PC-3 (cell line): ENCODE results near the gene HEXD. TPM values are rescaled to one million over a fixed set of nuclear protein-coding genes. Genes with fewer than 3 reads are reported as not detected.

Experiments
- ATAC-seq: fragments of 200-7000 bp; cut with Tn5 transposase; 2 replicates; pipeline ENCODE4 v1.9.1; 2020; ENCODE audit warnings: mild to moderate bottlenecking, moderate library complexity
- BruUV-seq: library from RNA; stranded (reverse); fragments of 400-500 nt; replicated peaks from 2 replicates; lab custom pipeline; 2021; lab: Mats Ljungman, UMichigan
- CTCF ChIA-PET: fragments of 300-600 bp; sonication (Branson Sonifier 250); formaldehyde crosslinking; loops from one replicate; lab custom pipeline; 2022; ENCODE audit warnings: antibody characterized with exemption; lab: Charles Lee
- POLR2A ChIA-PET: fragments of 300-600 bp; sonication (Branson Sonifier 250); formaldehyde crosslinking; loops from one replicate; lab custom pipeline; 2022; ENCODE audit warnings: antibody characterized with exemption; ENCODE audit not compliant: unreplicated experiment; lab: Charles Lee
- DNase-seq: peaks from one replicate; pipeline ENCODE4 v3.0.0-alpha.2; 2015
- H2AFZ ChIP-seq: fragments of 300-600 bp; sonication (generic); 2 replicates; pipeline ENCODE4 v1.6.0; 2016; ENCODE audit warnings: antibody characterized with exemption, low read length
- H3F3A ChIP-seq: fragments of 300-600 bp; sonication (generic); one replicate; pipeline ENCODE4 v1.6.0; 2017; ENCODE audit warnings: antibody characterized with exemption, low read length, control low read depth, mild to moderate bottlenecking; ENCODE audit not compliant: unreplicated experiment
- H3K27ac ChIP-seq: fragments of 300-600 bp; sonication (generic); 2 replicates; pipeline ENCODE4 v1.5.1; 2016; ENCODE audit warnings: mild to moderate bottlenecking, low read length
- H3K27me3 ChIP-seq: fragments of 300-600 bp; sonication (generic); 2 replicates; pipeline ENCODE4 v1.6.1; 2016; ENCODE audit warnings: low read length, mixed read lengths
- H3K36me3 ChIP-seq: fragments of 300-600 bp; sonication (generic); 2 replicates; pipeline ENCODE4 v1.6.1; 2016; ENCODE audit warnings: low read depth, mixed run types, low read length, mixed read lengths
- H3K4me1 ChIP-seq: fragments of 300-600 bp; sonication (generic); 2 replicates; pipeline ENCODE4 v1.5.1; 2016; ENCODE audit warnings: low read length; ENCODE audit not compliant: insufficient read depth
- H3K4me2 ChIP-seq: fragments of 300-600 bp; sonication (generic); 2 replicates; pipeline ENCODE4 v1.6.0; 2016; ENCODE audit warnings: low read length
- H3K4me3 ChIP-seq: fragments of 300-600 bp; sonication (generic); 2 replicates; pipeline ENCODE4 v1.5.1; 2016; ENCODE audit warnings: mild to moderate bottlenecking, low read length, mixed read lengths
- H3K79me2 ChIP-seq: fragments of 300-600 bp; sonication (generic); 2 replicates; pipeline ENCODE4 v1.6.1; 2017; ENCODE audit warnings: low read length, mixed read lengths
- H3K9ac ChIP-seq: fragments of 300-600 bp; sonication (generic); 2 replicates; pipeline ENCODE4 v1.6.0; 2016; ENCODE audit warnings: mild to moderate bottlenecking, low read length
- H3K9me2 ChIP-seq: fragments of 300-600 bp; sonication (generic); replicated peaks from 2 replicates; pipeline ENCODE4 v1.6.1; 2016; ENCODE audit warnings: mixed run types, low read length, mixed read lengths
- H3K9me3 ChIP-seq: fragments of 300-600 bp; sonication (generic); 2 replicates; pipeline ENCODE4 v1.6.1; 2016; ENCODE audit warnings: low read length, mixed read lengths
- H4K20me1 ChIP-seq: fragments of 300-600 bp; sonication (generic); 2 replicates; pipeline ENCODE4 v1.6.1; 2016; ENCODE audit warnings: low read length, mixed read lengths
- CTCF ChIP-seq: fragments of 300-600 bp; sonication (generic); conservative IDR thresholded peaks from 2 replicates; pipeline ENCODE4 v1.5.1; 2017; ENCODE audit warnings: antibody characterized with exemption, low read depth, mild to moderate bottlenecking, low read length
- EZH2 ChIP-seq: fragments of 300-600 bp; sonication (generic); IDR thresholded peaks from one replicate; pipeline ENCODE4 v1.6.1; 2017; ENCODE audit warnings: antibody characterized with exemption, mild to moderate bottlenecking, low read length; ENCODE audit not compliant: unreplicated experiment
- EZH2phosphoT487 ChIP-seq: fragments of 300-600 bp; sonication (generic); IDR thresholded peaks from 2 replicates; pipeline ENCODE4 v1.6.1; 2018; ENCODE audit warnings: mild to moderate bottlenecking, antibody characterized with exemption, low read length, borderline replicate concordance
- intact Hi-C: fragments of 100-400 bp; cut with micrococcal nuclease; formaldehyde crosslinking; loops from 2 replicates; pipeline ENCODE4 v1.9.0; 2023
- total RNA-seq: library from RNA; depleted of rRNA; stranded (reverse); fragments of >200 nt; gene quantifications from 2 replicates; pipeline ENCODE4 v1.2.3, GENCODE V29; 2014

The HEXD gene
- total RNA-seq, 1 experiment from 2014 or later = 12.7 TPM

GRCh38 chr17:82444284-82444893 is 26.2 kb downstream of the HEXD start:
- H3K79me2 ChIP-seq = peaks cover 4% of the 10 kb centered on the region
- peaks cover 2% of the 10 kb centered on the region; the same call in 1 of the 2 replicates for H3K4me1 ChIP-seq
- H3F3A ChIP-seq = no peaks in the 10 kb centered on the region
- no peak for DNase-seq
- ChIA-PET POLR2A (no interaction called here), CTCF (no interaction called here)
- intact Hi-C loops = no loop called here
- H3K4me3 ChIP-seq = no peak overlapping the region
- no peak overlapping the region for H3K9ac ChIP-seq
- H3K27ac ChIP-seq = no peak overlapping the region
- no peak overlapping the region for H2AFZ ChIP-seq
- no peaks in the 10 kb centered on the region for H3K27me3 ChIP-seq
- no peaks in the 10 kb centered on the region for H4K20me1 ChIP-seq
- BruUV-seq = no TSS peak
- no peak for ATAC-seq
- H3K4me2 ChIP-seq = no peak overlapping the region
- no peaks in the 10 kb centered on the region for H3K36me3 ChIP-seq
- TF ChIP-seq EZH2 (no peak), EZH2phosphoT487 (no peak), CTCF (no peak)
- H3K9me3 ChIP-seq = no peaks in the 10 kb centered on the region
- H3K9me2 ChIP-seq = no peaks in the 10 kb centered on the region

- ATAC-seq (no peak), DNase-seq (no peak)
- Histone ChIP-seq H3K4me2 (no peak overlapping the region), H3K4me3 (no peak overlapping the region), H3K27ac (no peak overlapping the region), H4K20me1 (no peaks in the 10 kb centered on the region), H3K9me3 (no peaks in the 10 kb centered on the region), H2AFZ (no peak overlapping the region), H3K36me3 (no peaks in the 10 kb centered on the region), H3K27me3 (no peaks in the 10 kb centered on the region), H3K9me2 (no peaks in the 10 kb centered on the region), H3K9ac (no peak overlapping the region), H3K4me1 (peaks cover 8% of the 10 kb centered on the region), H3K79me2 (peaks cover 11% of the 10 kb centered on the region), H3F3A (no peaks in the 10 kb centered on the region)
- TF ChIP-seq CTCF = no peak
- no peak for TF ChIP-seq EZH2
- no peak for TF ChIP-seq EZH2phosphoT487
- intact Hi-C loops = no loop called here
- no TSS peak for BruUV-seq
- ChIA-PET POLR2A (no interaction called here), CTCF (no interaction called here)
Observed at GRCh38 chr17:82444941-82445521, 26.9 kb downstream of the HEXD start.

GRCh38 chr17:82445542-82445941 is 27.4 kb downstream of the HEXD start:
- Histone ChIP-seq H3K9ac (no peak overlapping the region), H3K27me3 (no peaks in the 10 kb centered on the region), H3K4me2 (no peak overlapping the region), H3K79me2 (peaks cover 15% of the 10 kb centered on the region), H3K4me3 (no peak overlapping the region), H2AFZ (no peak overlapping the region), H3K27ac (no peak overlapping the region), H3K9me3 (no peaks in the 10 kb centered on the region), H3K36me3 (no peaks in the 10 kb centered on the region), H3K4me1 (peaks cover 9% of the 10 kb centered on the region), H4K20me1 (no peaks in the 10 kb centered on the region), H3F3A (no peaks in the 10 kb centered on the region), H3K9me2 (no peaks in the 10 kb centered on the region)
- POLR2A ChIA-PET = no interaction called here
- TF ChIP-seq CTCF (no peak), EZH2phosphoT487 (no peak), EZH2 (no peak)
- ATAC-seq (no peak), DNase-seq (no peak)
- BruUV-seq = no TSS peak
- CTCF ChIA-PET = no interaction called here
- intact Hi-C loops = no loop called here
